GM23248 (cell line): ENCODE data around the gene CNN1.

ENCODE experiments used
- EZH2 ChIP-seq: fragments of 200-600 bp; sonication (generic); IDR thresholded peaks from 2 replicates; pipeline ENCODE4 v1.6.1; 2018; ENCODE audit warnings: antibody characterized with exemption, mild to moderate bottlenecking; ENCODE audit not compliant: insufficient read depth, poor library complexity, severe bottlenecking
- EZH2phosphoT487 ChIP-seq: fragments of 200-600 bp; sonication (generic); IDR thresholded peaks from 2 replicates; pipeline ENCODE4 v1.6.1; 2018; ENCODE audit warnings: antibody characterized with exemption, moderate library complexity, mild to moderate bottlenecking, low read depth; ENCODE audit not compliant: insufficient read depth

- TF ChIP-seq EZH2 (no peak), EZH2phosphoT487 (no peak)
Measured at GRCh38 chr19:11552666-11553372, 14.2 kb downstream of the CNN1 start.
